Measurements from ENCODE around the gene ENDOV. TPM values are rescaled to one million over a fixed set of nuclear protein-coding genes. Genes with fewer than 3 reads are reported as not detected.

ENDOV gene
- total and polyA plus RNA-seq, 2 of the 13 experiments (the other 11 are each of a cell fraction or from before 2014, with no cell fraction given) = 15.1 to 17.1 TPM

DNA sequence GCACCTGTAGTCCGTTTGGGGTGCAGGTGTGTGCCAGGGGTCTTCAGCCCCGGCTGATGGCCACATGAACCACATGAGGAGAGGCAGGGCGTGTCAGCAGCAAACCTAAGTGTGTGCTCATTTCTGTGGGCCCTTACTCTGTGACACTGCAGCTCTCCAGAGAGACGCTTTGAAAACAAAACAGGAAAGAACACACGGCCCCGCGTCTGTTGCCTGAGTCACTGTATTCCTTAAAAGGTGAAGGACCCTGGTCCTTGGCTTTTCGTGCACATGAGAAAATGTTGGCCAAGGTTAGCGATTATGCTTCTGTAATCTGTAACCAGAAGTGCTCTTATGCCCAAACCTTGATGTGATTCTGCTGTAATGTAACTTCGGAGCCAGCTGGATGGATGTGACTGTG, 22.6 kb downstream of the ENDOV start (continued):
- TF ChIP-seq SPEN (CRISPR knock-in tag; IDR thresholded peaks at IDR 0.05; ENCODE audit: low read depth) (no peak), PLRG1 (conservative IDR thresholded peaks at IDR 0.05) (no peak), ZBTB8A (CRISPR knock-in tag; IDR thresholded peaks at IDR 0.05; ENCODE audit: borderline replicate concordance, low read depth) (no peak), PRDM15 (CRISPR knock-in tag; IDR thresholded peaks at IDR 0.05) (no peak), ZNF136 (CRISPR knock-in tag; IDR thresholded peaks at IDR 0.05; ENCODE audit: low read depth) (no peak)

DNA sequence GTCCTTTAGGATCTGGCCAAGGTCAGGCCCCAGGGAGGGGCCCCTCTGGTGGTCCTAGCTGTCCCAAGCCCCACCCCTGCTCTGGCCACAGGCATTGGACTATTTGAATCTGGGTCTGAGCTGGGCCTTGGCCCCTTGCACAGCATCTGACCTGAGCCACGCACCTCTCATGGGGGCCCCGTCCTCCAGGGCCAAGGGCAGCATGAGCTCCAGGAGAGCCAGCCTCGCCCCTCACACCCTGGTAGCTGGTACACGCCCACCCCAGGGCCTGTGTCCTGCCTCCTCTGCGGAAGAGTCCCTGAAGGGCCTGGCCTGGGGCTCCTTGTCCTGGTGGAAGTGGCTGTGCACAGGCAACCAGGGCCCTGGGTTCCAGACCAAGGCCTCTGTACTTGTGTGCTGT, 23.8 kb downstream of the ENDOV start:
- POLR2A ChIA-PET = no interaction called here
- no peak; the same call in 2 of the 3 replicates for ATAC-seq

More for the DNA sequence above, 23.8 kb downstream of the ENDOV start:
- WGBS (ENCODE audit: low lambda C conversion rate) = no CpG with 5 or more reads among the region's 5 CpGs
- Histone ChIP-seq H3K4me1 (ENCODE audit: insufficient read depth, low read length) (no peaks in the 10 kb centered on the region), H3K27me3 (ENCODE audit: control insufficient read depth in 1 of 2, insufficient read depth in 2 of 2, low read length in 2 of 2) (peaks cover 4 to 12% of the 10 kb centered on the region in 2 experiments; a peak in 2 of 5 replicates), H3K9me3 (ENCODE audit: low read length) (no peaks in the 10 kb centered on the region), H3K36me3 (replicated peaks in 1 of 2; ENCODE audit: control insufficient read depth in 1 of 2, insufficient read depth in 2 of 2, low read length in 2 of 2) (no peaks in the 10 kb centered on the region), H3K79me2 (ENCODE audit: insufficient read depth, low read length) (no peaks in the 10 kb centered on the region), H3K4me2 (ENCODE audit: low read depth, low read length) (no peak overlapping the region), H3K4me3 (replicated peaks in 1 of 3; ENCODE audit: insufficient read depth in 1 of 3, low read depth in 2 of 3, low read length in 3 of 3) (no peak overlapping the region), H3K9ac (ENCODE audit: insufficient read depth, low read depth, low read length) (no peak overlapping the region), H2AFZ (ENCODE audit: low read length) (no peak overlapping the region), H3K27ac (ENCODE audit: extremely low read length, insufficient read depth, low read length) (no peak overlapping the region), H4K20me1 (ENCODE audit: insufficient read depth, low read length) (peaks cover 14% of the 10 kb centered on the region; the same call in 1 of the 2 replicates)
- no peak for TF ChIP-seq CC2D1A (CRISPR knock-in tag; IDR thresholded peaks at IDR 0.05)
- TF ChIP-seq ZNF768 (CRISPR knock-in tag; IDR thresholded peaks at IDR 0.05) = peak; percentile 86; the same call in 1 of the 2 replicates
- intact Hi-C loops (cut with micrococcal nuclease; ENCODE audit: unreplicated experiment) (no loop called here), in situ Hi-C loops (cut with HindIII; ENCODE audit: extremely low pct_ligation_motif_present, low pct_unique_long_range_greater_than_20kb) (no loop called here)
- CTCF ChIA-PET (ENCODE audit: low intra/inter-chr PET ratio, low total read pairs) = no interaction called here
- FAIRE-seq (no peak), DNase-seq (ENCODE audit: low spot score) (no peak)
- no TSS peak for BruUV-seq (replicated peaks)
